ENCODE data around the gene STARD8.

GRCh38 chrX:68705986-68706385, 58.5 kb downstream of the STARD8 start:
- TF ChIP-seq SMC3 (IDR thresholded peaks at IDR 0.05) (no peak), CTCF (IDR thresholded peaks at IDR 0.05) (no peak), KDM5A (IDR thresholded peaks at IDR 0.05) (no peak), BHLHE40 (IDR thresholded peaks at IDR 0.05; ENCODE audit: low read depth, low read length) (no peak), NFE2L2 (conservative IDR thresholded peaks at IDR 0.05; ENCODE audit: low read length) (no peak), POLR2A (IDR thresholded peaks at IDR 0.05; ENCODE audit: low read length) (no peak), MAX (IDR thresholded peaks at IDR 0.05) (no peak)

All from A549 (cell line).